IMR-90 (cell line): ENCODE data around the gene ATP8B3. TPM values are rescaled to one million over a fixed set of nuclear protein-coding genes. Genes with fewer than 3 reads are reported as not detected.
A peak's percentile ranks its signal among the peaks of the same experiment; 100 is the strongest.

Experiments used
- ATAC-seq: fragments of 200-7000 bp; cut with Tn5 transposase; 2 replicates; pipeline ENCODE4 v1.9.1; 2020; ENCODE audit warnings: low read depth, mild to moderate bottlenecking, moderate library complexity
- BruUV-seq: library from RNA; stranded (reverse); fragments of 400-500 nt; replicated peaks from 2 replicates; lab custom pipeline; 2021; lab: Mats Ljungman, UMichigan
- CTCF ChIA-PET: fragments of 300-600 bp; formaldehyde crosslinking; extraction: SDS; loops from one replicate; lab custom pipeline; 2021; ENCODE audit warnings: antibody characterized with exemption; lab: Yijun Ruan, JAX
- POLR2A ChIA-PET: fragments of 300-600 bp; sonication (Branson Sonifier 250); formaldehyde crosslinking; loops from one replicate; lab custom pipeline; 2022; ENCODE audit warnings: antibody characterized with exemption; ENCODE audit not compliant: unreplicated experiment; lab: Charles Lee
- DNase-seq: peaks from one replicate; pipeline ENCODE4 v3.0.0; 2013
- H2AFZ ChIP-seq: replicated peaks from 2 replicates; pipeline ENCODE3; 2013; ENCODE audit warnings: low read length, mild to moderate bottlenecking; ENCODE audit not compliant: poor library complexity
- H2AK5ac ChIP-seq: 2 replicates; pipeline ENCODE4 v1.6.1; 2013; ENCODE audit warnings: low read depth, low read length, inconsistent platforms
- H2AK9ac ChIP-seq: replicated peaks from 2 replicates; pipeline ENCODE3; 2013; ENCODE audit warnings: mild to moderate bottlenecking, low read depth, low read length, moderate library complexity; ENCODE audit not compliant: poor library complexity
- H2BK120ac ChIP-seq: 2 replicates; pipeline ENCODE4 v1.6.1; 2013; ENCODE audit warnings: low read depth, low read length, inconsistent platforms
- H2BK15ac ChIP-seq: 3 replicates; pipeline ENCODE4 v1.6.1; 2013; ENCODE audit warnings: low read depth, low read length, inconsistent platforms
- H2BK20ac ChIP-seq: 2 replicates; pipeline ENCODE4 v1.6.1; 2013; ENCODE audit warnings: low read depth, mild to moderate bottlenecking, inconsistent platforms, low read length, moderate library complexity
- H2BK5ac ChIP-seq: 2 replicates; pipeline ENCODE4 v1.6.1; 2013; ENCODE audit warnings: mild to moderate bottlenecking, low read depth, low read length, inconsistent platforms; ENCODE audit not compliant: poor library complexity, severe bottlenecking
- H3K14ac ChIP-seq: replicated peaks from 2 replicates; pipeline ENCODE4 v1.6.1; 2013; ENCODE audit warnings: low read depth, low read length, inconsistent platforms
- H3K18ac ChIP-seq: 2 replicates; pipeline ENCODE4 v1.6.1; 2013; ENCODE audit warnings: low read depth, low read length, control low read depth
- H3K23ac ChIP-seq: 2 replicates; pipeline ENCODE4 v1.6.1; 2013; ENCODE audit warnings: low read depth, low read length, inconsistent platforms
- H3K27ac ChIP-seq: 2 replicates; pipeline ENCODE4 v1.5.1; 2013; ENCODE audit warnings: mild to moderate bottlenecking, control low read depth, low read length; ENCODE audit not compliant: insufficient read depth
- H3K27me3 ChIP-seq: 2 replicates; pipeline ENCODE4 v1.6.1; 2013; ENCODE audit warnings: low read length; ENCODE audit not compliant: control insufficient read depth, insufficient read depth
- H3K36me3 ChIP-seq: 2 replicates; pipeline ENCODE4 v1.6.1; 2013; ENCODE audit warnings: low read length, mixed read lengths; ENCODE audit not compliant: control insufficient read depth, insufficient read depth
- H3K4ac ChIP-seq: 2 replicates; pipeline ENCODE4 v1.6.1; 2013; ENCODE audit warnings: low read depth, low read length, inconsistent platforms
- H3K4me1 ChIP-seq: 2 replicates; pipeline ENCODE4 v1.6.1; 2013; ENCODE audit warnings: low read length, mixed read lengths; ENCODE audit not compliant: control insufficient read depth, insufficient read depth
- H3K4me2 ChIP-seq: 2 replicates; pipeline ENCODE4 v1.6.1; 2013; ENCODE audit warnings: low read depth, mild to moderate bottlenecking, control low read depth, low read length, moderate library complexity
- H3K4me3 ChIP-seq: 2 replicates; pipeline ENCODE4 v1.5.1; 2013; ENCODE audit warnings: low read depth, mild to moderate bottlenecking, control low read depth, low read length, moderate library complexity; ENCODE audit not compliant: insufficient read depth
- H3K56ac ChIP-seq: 2 replicates; pipeline ENCODE4 v1.6.1; 2013; ENCODE audit warnings: low read length, inconsistent platforms; ENCODE audit not compliant: insufficient read depth; ENCODE audit errors: extremely low read depth
- H3K79me1 ChIP-seq, 2 experiments: 2 replicates each; pipeline ENCODE4 v1.6.1; 2013; ENCODE audit warnings: low read length in 2 of 2, inconsistent platforms in 1 of 2, low read depth in 1 of 2
- H3K9ac ChIP-seq: 2 replicates; pipeline ENCODE4 v1.6.1; 2013; ENCODE audit warnings: low read depth, low read length, control low read depth
- H3K9me1 ChIP-seq: 2 replicates; pipeline ENCODE4 v1.6.1; 2013; ENCODE audit warnings: low read length, inconsistent platforms; ENCODE audit not compliant: insufficient read depth
- H3K9me3 ChIP-seq: 2 replicates; pipeline ENCODE4 v1.6.1; 2013; ENCODE audit warnings: low read length; ENCODE audit not compliant: control insufficient read depth, insufficient read depth
- H4K20me1 ChIP-seq: 2 replicates; pipeline ENCODE4 v1.6.1; 2013; ENCODE audit warnings: low read length, inconsistent platforms; ENCODE audit not compliant: insufficient read depth
- H4K5ac ChIP-seq: 2 replicates; pipeline ENCODE4 v1.6.1; 2013; ENCODE audit warnings: mild to moderate bottlenecking, low read depth, low read length, control low read depth
- H4K8ac ChIP-seq, 2 experiments: 2 replicates each; pipeline ENCODE4 v1.6.1; 2013; ENCODE audit warnings: low read depth in 2 of 2, low read length in 2 of 2, control low read depth in 1 of 2, inconsistent platforms in 1 of 2
- H4K91ac ChIP-seq: 2 replicates; pipeline ENCODE4 v1.6.1; 2013; ENCODE audit warnings: low read depth, low read length, inconsistent platforms; ENCODE audit not compliant: insufficient read depth
- CHD1 ChIP-seq: IDR thresholded peaks from 2 replicates; pipeline ENCODE4 v1.6.1; 2012; ENCODE audit warnings: low read depth, low read length, improper control_type of control experiment
- ELK1 ChIP-seq: fragments of 150-350 bp; IDR thresholded peaks from 2 replicates; pipeline ENCODE4 v1.6.1; 2016; ENCODE audit warnings: low read depth, mild to moderate bottlenecking, low read length, moderate library complexity, borderline replicate concordance
- MXI1 ChIP-seq: IDR thresholded peaks from 2 replicates; pipeline ENCODE4 v1.6.1; 2012; ENCODE audit warnings: low read depth, mild to moderate bottlenecking, low read length, moderate library complexity, borderline replicate concordance
- RCOR1 ChIP-seq: IDR thresholded peaks from 2 replicates; pipeline ENCODE4 v1.6.1; 2012; ENCODE audit warnings: mild to moderate bottlenecking, low read length, improper control_type of control experiment; ENCODE audit not compliant: insufficient replicate concordance
- SMC3 ChIP-seq: fragments of 150-350 bp; IDR thresholded peaks from 2 replicates; pipeline ENCODE4 v1.6.1; 2016; ENCODE audit warnings: low read depth, mild to moderate bottlenecking, antibody characterized with exemption, low read length, moderate library complexity
- WGBS, 2 experiments: methylation state at CpG; one replicate each; pipeline versions ENCODE4 v1.1.5 to v1.1.7; 2013; ENCODE audit warnings: missing lambda C conversion rate in 2 of 2; ENCODE audit not compliant: insufficient read length in 1 of 2; ENCODE audit errors: extremely low coverage in 2 of 2; 5-methylcytosine and 5-hydroxymethylcytosine counted together
- dilution Hi-C: fragments of 300-500 bp; cut with HindIII; formaldehyde crosslinking; loops from one replicate; pipeline ENCODE4 v1.14.3; 2018; ENCODE audit warnings: low sequenced_read_pairs; ENCODE audit not compliant: unreplicated experiment
- in situ Hi-C: fragments of 300-500 bp; cut with MboI; formaldehyde crosslinking; loops from 3 replicates; pipeline ENCODE4 v1.14.3; 2019; ENCODE audit warnings: low sequenced_read_pairs, inconsistent platforms, mixed read lengths
- intact Hi-C: fragments of 100-400 bp; cut with micrococcal nuclease; formaldehyde crosslinking; loops from 2 replicates; pipeline ENCODE4 v1.10.0; 2022
- polyA plus RNA-seq, 3 experiments: library from polyadenylated mRNA; depleted of rRNA; stranded (reverse); fragments of >200 nt; gene quantifications; 2 replicates each; pipeline ENCODE4 v1.2.3, GENCODE V29; 2012; ENCODE audit warnings: low replicate concordance in 1 of 3
- total RNA-seq: library from RNA; depleted of rRNA; stranded (reverse); fragments of >200 nt; gene quantifications from 2 replicates; pipeline ENCODE4 v1.2.3, GENCODE V29; 2012

The ATP8B3 gene
- total and polyA plus RNA-seq, 2 of the 4 experiments (the other 2 are of a cell fraction): 1.6 to 8.1 TPM

DNA sequence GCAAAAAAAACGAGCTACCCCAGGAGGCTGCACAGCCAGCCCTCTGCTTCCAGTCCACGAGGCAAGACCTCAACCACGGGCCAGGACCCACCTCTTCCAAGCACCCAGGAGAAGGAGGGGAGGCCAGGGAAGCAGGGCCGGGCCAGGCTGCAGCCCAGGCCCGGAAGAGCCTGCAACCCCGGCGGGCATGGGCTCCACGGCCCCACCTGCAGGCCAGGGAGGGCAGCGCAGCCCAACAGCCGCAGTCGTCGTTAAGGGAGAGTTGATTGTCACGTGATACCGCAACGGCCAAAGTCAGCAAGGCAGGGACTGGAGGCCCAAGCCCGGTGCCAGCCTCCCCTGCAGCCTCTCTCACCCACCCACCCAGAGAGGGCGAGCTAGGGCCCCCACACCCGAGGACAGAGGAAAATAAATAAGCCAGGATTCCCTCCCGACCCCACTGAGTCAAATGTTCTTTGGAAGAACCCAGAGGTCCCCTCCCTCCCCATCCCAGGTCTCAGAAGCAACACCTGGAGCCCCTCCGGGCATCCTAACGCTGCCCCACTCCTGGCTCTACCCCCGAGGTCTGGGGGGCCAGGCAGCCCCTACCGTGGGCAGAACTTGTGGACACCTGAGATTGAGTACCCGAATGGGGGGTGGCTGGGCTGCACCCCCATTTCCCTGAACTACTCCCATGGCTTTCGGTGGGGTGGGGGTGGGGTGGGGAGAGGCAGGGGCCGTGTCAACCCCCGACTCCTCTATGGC is 41.4 kb upstream of the ATP8B3 start (continued):
- TF ChIP-seq MXI1 (no peak), CHD1 (no peak)

DNA sequence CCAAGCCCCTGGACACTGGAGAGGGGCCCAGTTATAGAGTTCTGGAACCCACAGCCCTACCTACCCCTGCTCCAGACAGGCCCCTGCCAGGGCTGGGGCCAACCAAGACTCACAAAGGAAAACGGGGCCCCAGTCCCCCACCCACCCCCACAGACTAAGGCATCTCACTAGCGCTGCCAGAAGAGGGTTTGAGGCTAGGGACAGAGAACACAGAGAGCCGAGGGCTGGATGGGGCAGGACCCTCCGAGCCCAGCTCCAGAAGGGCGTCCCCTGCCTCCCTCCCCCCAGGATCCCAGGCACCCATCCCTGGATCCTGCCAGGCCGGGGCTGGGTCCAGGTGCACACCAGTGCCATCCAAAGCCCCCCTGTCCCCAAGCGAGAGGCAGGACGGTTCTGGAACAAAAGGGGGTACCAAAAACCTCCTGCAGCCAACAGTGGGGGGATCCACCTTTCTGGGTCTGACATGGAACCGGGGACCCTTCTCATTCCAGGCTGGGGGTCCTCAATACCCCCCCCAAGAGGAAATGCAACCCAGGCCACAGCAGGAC is 40.6 kb upstream of the ATP8B3 start:
- no peak overlapping the region for H3K4ac ChIP-seq
- POLR2A ChIA-PET: no interaction called here
- H3K9me3 ChIP-seq: no peaks in the 10 kb centered on the region
- H3K79me1 ChIP-seq: peaks cover 16 to 74% of the 10 kb centered on the region in 2 experiments
- H3K36me3 ChIP-seq: no peaks in the 10 kb centered on the region
- BruUV-seq: no TSS peak
- H3K27me3 ChIP-seq: no peaks in the 10 kb centered on the region
- H2AK9ac ChIP-seq: no peak overlapping the region
- ATAC-seq (no peak), DNase-seq (no peak)
- no peak overlapping the region for H3K4me3 ChIP-seq
- intact Hi-C loops: no loop called here
- in situ Hi-C loops: no loop called here
- no peak overlapping the region for H4K91ac ChIP-seq
- peak overlapping the region; percentile 17 for H2AFZ ChIP-seq
- WGBS, 2 experiments: 80% methylated on average over 1 of the region's 9 CpGs; no CpG with 5 or more reads in 1 of the 2 experiments
- no peak overlapping the region; the same call in 1 of the 2 replicates for H2AK5ac ChIP-seq
- no peak overlapping the region for H2BK20ac ChIP-seq
- H3K9ac ChIP-seq: no peak overlapping the region
- TF ChIP-seq SMC3: no peak
- no peak for TF ChIP-seq RCOR1
- TF ChIP-seq ELK1: no peak
- H4K5ac ChIP-seq: no peak overlapping the region
- no peak overlapping the region; a peak in 1 of 4 replicates for H4K8ac ChIP-seq
- dilution Hi-C loops: no loop called here
- H3K56ac ChIP-seq: no peak overlapping the region
- no peak overlapping the region for H2BK5ac ChIP-seq
- H3K27ac ChIP-seq: no peak overlapping the region
- H3K4me2 ChIP-seq: no peak overlapping the region
- no peak overlapping the region for H3K23ac ChIP-seq
- no peak overlapping the region for H2BK120ac ChIP-seq
- peaks cover 7% of the 10 kb centered on the region; the same call in 1 of the 2 replicates for H3K9me1 ChIP-seq
- CTCF ChIA-PET: no interaction called here
- H3K4me1 ChIP-seq: peaks cover 32% of the 10 kb centered on the region
- H2BK15ac ChIP-seq: no peak overlapping the region
- H3K14ac ChIP-seq: no peak overlapping the region
- peaks cover 49% of the 10 kb centered on the region for H4K20me1 ChIP-seq
- no peak overlapping the region for H3K18ac ChIP-seq
